Activated CD8-positive, alpha-beta memory T cell treated with anti-CD3 and anti-CD28 coated beads, Interleukin-2, amount 50 U/mL, for 24 hours (primary cell): Measurements from ENCODE around the gene MCF2L.
"Not testable (repeated sequence)": the region's sequence is repeated elsewhere in the genome, so short reads cannot be mapped to it uniquely, and the experiment has no call there.

Experiments
- DNase-seq: peaks from one replicate; pipeline ENCODE4 v3.0.0-alpha.2; 2020; ENCODE audit errors: extremely low read depth

The MCF2L gene

DNA sequence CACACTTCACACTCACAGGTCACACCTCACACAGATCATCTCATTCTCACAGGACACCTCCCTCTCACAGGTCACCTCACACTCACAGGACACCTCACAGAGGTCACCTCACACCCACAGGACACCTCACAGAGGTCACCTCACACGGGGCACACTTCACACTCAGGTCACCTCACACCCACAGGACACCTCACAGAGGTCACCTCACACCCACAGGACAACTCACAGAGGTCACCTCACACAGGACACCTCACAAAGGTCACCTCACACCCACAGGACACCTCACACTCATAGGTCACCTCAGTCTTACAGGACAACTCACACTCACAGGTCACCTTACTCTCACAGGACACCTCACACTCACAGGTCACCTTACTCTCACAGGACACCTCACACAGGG lies 143.5 kb downstream of the MCF2L start:
- not testable (repeated sequence) for DNase-seq

DNA sequence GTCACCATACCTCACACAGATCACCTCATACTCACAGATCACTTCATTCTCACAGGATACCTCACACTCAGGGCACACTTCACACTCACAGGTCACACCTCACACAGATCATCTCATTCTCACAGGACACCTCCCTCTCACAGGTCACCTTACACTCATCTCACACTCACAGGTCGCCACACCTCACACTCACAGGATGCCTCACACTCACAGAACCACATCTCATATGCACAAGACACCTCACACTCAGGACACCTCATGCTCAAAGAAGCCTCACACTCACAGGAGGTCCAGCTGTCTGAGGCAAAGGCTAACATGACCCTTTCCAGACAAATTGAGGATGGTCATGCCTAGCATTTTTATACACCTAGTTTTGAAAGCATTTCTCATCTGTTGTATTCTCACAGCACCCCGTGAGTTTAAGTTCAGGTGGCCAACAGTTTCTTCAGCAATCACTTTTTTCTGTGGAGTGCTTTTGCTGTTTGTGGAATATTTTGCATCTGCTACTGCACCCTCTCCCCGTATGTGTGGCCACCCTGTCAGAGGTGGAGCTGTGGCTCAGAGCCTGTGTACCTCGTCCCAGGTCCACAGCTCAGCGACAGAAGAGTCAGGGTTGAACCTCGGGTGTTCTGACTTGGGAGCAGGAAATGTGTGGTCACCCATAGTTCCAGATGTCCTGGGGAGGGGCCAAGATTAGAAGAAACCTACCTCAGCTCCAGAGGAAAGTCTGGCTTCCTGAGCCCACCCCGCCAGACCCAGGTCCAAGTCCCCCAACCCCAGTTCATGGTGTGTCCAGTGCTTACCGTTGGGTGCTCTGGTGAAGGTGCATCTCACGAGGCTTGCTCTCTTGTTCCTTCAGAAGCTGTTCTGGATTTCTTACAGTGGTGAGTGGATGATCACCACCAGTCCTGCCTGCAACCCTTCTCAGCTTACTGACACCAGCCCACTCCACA lies 144.2 kb downstream of the MCF2L start:
- no peak for DNase-seq

DNA sequence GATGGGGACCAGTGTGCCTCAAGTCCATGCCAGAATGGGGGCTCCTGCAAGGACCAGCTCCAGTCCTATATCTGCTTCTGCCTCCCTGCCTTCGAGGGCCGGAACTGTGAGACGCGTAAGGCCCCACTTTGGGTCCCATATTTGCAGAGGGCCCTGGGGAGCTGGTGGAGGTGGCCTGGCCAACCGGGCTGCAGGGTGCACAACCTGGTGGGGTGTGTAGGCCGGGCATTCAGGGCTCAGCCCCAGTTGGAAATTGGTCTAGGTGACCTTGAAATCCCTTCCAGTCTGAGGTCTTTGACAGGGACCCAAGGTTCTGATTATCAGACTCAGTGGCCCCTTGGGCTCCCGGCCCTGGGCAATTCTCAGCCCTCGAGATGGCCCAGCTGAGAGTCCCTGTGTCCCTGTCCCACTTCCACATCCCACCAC lies 144.8 kb downstream of the MCF2L start:
- no peak for DNase-seq

DNA sequence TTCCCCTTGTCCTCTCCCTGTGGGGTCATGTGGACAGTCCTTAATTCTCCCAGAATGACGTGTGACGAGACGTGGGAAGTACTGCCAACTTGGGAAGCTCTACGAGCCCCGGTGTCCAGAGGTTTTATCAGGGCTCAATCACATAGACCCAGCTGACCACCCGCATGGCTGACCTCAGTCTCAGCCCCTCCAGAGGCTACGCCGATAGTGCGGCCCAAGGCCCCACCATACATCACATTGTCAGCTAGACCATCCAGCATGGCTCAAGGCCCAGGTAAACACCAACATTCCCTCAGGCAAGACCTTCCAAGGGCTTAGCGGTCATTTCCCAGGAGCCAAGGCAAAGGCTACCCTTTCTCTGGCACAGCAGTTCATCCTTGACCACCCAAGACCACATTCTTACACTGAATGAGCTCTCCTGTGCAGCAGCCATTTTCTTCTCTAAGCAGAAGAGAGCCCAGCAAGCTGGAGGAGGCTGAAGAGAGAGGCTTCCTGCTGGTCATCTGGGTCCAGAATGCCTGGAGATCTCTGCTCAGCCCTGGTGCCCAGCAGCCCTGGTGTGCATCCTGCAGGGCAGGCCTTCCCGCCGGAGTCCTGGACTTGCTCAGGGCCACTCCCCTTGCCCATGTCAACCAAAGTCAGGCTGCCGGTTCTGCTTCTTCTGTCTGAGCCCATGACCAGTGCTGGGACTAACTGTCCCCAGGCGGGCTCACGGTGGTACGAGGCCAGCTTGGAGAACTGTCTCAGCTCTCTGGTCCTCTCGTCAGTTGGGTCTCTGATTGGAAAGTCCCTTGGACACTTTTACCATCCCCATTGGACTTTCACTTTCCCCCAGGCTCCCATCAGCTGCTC lies 145.7 kb downstream of the MCF2L start:
- no peak for DNase-seq

DNA sequence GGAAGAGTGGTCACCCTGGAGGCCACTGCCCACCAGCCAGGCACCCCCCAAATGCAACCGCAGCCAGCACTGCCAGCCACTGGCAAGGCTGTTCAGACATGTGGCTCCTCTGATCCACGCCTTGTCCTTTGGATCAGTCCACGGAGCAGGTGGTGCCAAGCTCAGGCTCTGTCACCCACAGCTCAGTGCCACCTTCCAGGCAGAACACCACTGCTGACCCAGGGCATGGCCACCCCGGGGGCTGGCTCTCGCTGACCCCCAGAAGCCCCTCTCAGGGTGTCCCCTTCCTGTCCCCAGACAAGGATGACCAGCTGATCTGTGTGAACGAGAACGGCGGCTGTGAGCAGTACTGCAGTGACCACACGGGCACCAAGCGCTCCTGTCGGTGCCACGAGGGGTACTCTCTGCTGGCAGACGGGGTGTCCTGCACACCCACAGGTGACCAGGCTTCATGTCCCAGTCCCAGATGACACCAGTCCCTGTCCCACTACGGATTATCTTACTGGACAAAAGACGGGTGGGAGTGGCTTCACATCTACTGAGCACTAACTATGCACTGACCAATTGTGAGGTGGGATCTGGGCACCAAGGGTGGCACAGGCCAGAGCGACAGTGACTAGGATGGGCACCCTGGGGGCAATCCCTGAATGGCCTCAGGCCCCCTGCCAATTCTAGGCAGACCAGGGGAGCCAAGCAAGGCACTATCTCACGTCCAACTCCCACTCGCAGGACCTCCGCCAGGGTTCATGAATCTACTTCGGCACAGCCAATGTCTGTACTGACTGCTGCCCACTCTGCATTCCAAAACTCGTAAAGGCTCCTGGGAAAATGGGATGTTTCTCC lies 146.6 kb downstream of the MCF2L start:
- DNase-seq = no peak

DNA sequence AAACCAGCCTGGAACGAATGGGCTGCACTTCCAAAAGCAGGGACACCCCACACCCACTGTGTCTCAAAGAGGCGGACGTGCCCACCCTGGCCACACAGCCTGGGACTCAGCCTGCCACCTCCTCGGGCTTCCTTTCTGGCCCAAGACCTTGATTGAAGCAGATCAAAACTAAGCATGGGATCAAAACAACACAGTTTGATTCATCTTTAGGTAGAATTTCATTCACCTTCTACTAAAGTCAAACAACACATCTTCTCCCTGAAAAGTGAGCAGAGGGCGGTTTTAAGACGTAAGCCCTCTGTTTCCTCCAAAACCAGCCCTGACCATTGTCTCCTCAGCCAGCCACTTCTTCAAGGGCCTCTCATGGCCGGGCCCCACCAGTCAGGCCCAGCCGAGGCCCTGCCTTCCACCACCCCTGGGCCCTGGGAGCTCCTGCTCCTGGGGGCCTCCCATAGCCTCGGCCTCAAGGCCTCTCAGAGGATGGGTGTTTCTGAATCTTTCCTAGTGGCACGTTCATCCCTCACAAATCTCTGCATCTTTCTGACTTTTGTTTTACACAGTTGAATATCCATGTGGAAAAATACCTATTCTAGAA lies 147.3 kb downstream of the MCF2L start:
- no peak for DNase-seq

DNA sequence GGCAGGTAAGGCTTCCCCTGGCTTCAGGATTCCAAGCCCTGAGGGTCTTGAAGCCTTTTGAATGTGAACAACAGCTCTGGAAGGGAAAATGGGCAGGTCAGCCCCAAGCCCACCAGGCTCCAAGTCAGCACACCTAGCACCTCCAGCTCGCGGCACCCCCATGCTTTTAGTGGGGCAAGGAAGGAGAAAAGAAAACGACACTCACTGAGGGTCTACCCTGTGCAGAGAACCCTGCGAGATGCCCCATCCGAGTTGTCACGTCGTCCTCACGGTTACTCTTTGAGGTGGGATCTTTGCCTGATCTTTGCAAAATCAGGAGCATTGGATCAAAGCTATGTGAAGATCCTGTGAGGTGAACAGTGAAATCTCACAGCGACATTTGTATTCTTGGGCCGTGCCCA lies 147.9 kb downstream of the MCF2L start:
- DNase-seq = no peak

DNA sequence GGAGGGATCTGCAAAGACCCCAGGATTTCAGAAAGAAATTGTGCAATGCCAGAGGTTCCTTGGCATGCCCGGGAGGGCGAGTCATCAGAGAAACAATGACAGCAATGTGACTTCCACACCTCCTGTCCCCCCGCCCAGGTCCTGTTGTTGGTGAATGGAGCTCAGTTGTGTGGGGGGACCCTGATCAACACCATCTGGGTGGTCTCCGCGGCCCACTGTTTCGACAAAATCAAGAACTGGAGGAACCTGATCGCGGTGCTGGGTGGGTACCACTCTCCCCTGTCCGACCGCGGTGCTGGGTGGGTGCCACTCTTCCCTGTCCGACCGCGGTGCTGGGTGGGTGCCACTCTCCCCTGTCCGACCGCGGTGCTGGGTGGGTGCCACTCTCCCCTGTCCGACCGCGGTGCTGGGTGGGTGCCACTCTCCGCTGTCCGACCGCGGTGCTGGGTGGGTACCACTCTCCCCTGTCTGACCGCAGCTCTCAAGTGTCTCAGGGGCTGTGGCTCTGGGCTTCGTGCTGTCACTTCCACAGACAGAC lies 148.4 kb downstream of the MCF2L start:
- DNase-seq = no peak

DNA sequence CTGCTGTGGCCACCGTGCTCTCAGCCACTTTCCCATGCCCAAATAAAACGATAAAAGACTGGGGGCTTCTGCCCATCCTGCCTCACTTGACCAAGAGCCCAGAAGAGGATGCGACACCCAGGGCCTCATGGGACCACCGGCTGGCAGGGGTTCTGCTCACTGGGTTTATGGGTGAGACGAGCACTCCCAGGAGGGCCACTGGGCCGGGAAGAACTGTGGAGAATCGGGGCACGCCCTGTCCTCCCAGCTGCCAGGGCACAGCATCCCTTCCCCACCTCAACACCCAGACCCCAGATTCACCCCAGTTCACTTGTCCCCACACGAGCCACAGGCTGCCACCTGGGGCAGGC lies 148.9 kb downstream of the MCF2L start:
- no peak for DNase-seq

DNA sequence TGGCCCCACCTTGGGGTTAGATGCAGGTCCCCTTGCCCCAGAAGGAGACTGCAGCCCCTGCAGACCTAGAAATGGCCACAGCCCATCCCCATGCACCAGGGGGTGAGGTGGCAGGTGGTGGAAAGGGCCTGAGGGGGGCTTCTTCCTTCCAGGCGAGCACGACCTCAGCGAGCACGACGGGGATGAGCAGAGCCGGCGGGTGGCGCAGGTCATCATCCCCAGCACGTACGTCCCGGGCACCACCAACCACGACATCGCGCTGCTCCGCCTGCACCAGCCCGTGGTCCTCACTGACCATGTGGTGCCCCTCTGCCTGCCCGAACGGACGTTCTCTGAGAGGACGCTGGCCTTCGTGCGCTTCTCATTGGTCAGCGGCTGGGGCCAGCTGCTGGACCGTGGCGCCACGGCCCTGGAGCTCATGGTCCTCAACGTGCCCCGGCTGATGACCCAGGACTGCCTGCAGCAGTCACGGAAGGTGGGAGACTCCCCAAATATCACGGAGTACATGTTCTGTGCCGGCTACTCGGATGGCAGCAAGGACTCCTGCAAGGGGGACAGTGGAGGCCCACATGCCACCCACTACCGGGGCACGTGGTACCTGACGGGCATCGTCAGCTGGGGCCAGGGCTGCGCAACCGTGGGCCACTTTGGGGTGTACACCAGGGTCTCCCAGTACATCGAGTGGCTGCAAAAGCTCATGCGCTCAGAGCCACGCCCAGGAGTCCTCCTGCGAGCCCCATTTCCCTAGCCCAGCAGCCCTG lies 149.4 kb downstream of the MCF2L start:
- DNase-seq = no peak

DNA sequence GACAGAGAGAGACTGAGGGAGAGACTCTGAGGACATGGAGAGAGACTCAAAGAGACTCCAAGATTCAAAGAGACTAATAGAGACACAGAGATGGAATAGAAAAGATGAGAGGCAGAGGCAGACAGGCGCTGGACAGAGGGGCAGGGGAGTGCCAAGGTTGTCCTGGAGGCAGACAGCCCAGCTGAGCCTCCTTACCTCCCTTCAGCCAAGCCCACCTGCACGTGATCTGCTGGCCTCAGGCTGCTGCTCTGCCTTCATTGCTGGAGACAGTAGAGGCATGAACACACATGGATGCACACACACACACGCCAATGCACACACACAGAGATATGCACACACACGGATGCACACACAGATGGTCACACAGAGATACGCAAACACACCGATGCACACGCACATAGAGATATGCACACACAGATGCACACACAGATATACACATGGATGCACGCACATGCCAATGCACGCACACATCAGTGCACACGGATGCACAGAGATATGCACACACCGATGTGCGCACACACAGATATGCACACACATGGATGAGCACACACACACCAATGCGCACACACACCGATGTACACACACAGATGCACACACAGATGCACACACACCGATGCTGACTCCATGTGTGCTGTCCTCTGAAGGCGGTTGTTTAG lies 150.3 kb downstream of the MCF2L start:
- no peak for DNase-seq

DNA sequence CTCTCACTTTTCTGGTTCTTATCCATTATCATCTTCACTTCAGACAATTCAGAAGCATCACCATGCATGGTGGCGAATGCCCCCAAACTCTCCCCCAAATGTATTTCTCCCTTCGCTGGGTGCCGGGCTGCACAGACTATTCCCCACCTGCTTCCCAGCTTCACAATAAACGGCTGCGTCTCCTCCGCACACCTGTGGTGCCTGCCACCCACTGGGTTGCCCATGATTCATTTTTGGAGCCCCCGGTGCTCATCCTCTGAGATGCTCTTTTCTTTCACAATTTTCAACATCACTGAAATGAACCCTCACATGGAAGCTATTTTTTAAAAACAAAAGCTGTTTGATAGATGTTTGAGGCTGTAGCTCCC lies 150.8 kb downstream of the MCF2L start:
- no peak for DNase-seq

DNA sequence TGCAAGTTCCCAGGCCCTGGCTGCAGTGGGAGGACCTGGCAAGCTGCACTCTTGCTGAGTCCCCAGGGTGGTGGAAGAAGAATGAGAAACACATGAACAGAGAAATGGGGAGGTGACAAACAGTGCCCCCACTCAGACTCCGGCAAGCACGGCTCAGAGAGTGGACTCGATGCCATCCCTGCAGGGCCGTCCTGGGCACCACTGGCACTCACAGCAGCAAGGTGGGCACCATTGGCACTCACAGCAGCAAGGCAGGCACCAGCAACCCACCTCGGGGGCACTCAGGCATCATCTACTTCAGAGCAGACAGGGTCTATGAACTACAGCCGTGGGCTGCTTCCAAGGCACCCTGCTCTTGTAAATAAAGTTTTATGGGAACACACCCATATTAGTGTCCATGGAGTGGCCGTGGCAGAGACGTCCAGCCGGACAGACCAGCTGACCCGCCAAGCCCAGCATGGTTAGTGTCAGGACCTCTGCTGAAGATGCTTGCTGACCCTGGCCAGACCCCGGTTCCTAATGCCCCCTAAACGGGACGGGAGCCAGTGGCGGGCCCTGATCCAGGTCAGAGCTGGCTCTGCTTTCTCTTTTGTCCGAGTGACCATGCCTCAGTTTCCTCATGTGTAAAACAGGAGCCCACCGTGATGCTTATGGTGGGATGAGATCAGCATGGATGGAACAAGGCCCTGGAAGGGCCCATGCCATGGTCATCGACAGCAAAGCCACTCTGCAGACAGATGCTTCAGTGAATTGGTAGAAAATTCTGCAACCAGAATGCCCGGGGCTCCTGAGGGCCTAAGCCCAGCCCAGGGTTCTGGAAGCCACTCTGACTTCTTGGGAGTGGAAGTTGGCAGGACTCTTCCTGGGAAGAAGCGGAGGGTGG lies 151.5 kb downstream of the MCF2L start:
- DNase-seq = no peak

DNA sequence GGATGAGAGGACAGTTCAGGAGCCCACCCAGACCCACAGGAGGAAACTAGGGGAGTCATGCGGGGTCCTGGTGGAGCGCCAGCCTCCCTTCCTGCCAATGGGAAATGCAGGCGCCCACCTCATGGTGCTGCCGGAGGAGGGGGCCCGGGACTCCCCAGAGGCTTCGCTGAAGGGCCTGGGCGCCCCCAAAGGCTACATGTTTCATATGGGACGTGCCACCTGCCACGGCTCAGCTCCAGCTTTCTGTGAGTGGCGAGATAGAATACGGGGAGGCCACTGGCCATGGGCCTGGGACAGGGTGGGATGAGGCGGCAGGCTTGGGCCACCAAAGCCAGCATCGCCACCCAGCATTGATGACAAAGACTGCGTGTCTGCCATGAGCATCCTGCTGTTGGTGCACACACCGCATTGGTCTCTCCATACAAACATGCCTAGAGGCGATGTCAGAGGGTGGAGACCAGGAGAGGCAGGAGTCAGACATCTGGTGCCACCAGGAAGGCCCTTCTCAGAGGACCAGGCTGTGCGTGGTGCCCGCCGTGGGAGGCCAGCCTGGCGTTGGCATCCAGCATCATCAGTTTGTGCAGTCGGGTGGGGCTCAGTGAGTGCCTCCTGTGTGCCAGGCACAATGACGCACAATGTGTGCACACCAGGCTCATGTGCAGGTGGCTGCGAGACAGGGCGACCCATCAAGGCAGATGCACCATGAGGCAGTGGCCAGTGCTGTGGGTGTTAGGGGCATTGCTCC lies 152.3 kb downstream of the MCF2L start:
- DNase-seq = no peak

DNA sequence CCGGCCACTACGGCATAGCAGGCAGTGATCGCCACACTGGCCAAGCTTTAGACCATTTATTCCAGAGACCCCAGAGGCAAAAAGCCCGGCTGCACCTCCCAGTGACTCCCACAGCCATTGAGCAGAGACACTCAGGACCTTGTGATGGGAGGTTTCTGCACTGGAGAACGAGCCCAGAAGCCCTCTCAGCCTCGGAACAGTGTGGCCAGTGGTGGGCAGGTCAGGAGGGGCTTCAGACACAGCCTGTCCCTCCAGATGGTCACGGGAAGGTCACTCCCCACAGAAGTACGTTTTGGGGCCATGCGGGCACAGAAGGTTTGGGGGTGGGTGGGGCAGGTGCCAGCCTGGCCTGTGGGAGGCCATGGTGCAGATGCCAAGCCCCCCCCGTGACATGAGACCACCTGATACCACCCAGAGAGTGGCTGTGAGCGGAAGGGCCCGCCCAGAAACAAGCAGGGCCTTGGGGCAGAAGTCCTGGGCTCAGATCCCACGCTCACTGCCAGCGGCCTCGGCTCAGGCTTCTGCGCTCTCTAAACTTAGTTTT lies 153.0 kb downstream of the MCF2L start:
- no peak for DNase-seq

DNA sequence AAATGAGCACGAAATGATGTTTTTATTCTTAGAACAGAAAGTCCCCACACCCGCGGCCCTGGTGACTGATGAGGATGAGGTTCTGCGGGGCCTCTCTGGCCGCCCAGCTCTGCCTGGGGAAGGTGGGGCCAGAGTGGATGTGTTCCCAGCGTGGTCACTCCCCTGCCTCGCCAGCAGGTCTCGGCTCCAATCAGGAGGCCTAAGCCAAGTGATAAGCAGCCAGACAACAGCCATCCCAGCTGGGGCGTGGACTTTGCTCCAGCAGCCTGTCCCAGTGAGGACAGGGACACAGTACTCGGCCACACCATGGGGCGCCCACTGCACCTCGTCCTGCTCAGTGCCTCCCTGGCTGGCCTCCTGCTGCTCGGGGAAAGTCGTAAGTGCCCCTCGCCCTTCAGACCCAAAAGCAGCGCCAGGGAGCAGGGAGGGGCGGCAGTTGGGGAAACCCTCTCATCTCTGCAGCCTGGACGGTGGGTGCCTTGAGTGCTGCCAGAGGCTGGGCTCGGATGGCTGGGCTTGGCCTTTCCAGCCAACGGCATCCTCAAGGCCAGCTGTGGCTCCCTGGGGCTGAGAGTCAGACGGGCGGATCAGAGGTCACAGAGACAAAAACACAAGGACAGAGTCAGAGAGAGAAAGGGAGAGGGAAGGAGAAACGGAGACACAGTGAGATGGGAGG lies 153.7 kb downstream of the MCF2L start, which contains the start of gene F10:
TSS of gene F10 (plus strand) at position 250 of the 676 bp plus-strand sequence. CDS start at position 307, 57 bp downstream.
- DNase-seq = no peak
